ENCODE data around the gene ASNS.
A peak's percentile ranks its signal among the peaks of the same experiment; 100 is the strongest.
"Not testable (repeated sequence)": the region's sequence is repeated elsewhere in the genome, so short reads cannot be mapped to it uniquely, and the experiment has no call there.

The ASNS gene

DNA sequence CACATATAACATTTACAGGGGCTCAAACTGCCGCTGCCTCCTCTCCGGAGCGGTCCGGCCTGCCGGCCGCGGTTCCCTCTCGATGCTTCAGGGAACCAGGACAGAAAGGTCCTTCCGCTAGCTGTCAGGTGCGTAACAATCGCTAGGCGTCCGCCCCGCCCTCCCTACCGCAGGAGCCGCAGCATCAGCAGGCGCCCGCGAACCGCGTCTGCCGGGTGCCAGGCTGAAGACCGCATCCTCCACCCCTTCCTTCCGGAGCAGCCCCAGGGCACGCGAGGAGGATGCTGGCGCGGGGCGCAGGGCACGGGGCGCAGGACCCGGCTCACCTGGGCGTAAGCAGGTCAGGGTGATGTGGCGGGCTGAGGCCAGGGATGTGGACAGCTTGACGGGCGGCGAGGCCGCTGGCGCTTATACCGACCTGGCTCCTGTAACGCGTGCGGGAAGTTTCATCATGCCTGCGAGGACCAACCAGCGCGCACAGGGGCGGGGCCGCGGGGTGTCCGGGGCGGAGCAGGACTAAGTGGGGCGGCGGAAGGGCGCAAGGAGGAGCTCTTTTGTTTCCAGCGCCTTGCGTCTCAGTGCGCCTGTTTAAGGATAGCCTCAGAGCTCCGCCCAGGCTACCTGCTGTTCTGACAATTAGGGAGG is at the start of gene ASNS:
ASNS (minus strand) TSS at position 384 of the 645 bp plus-strand sequence. CDS start 3,252 bp downstream, outside the sequence.
- Histone ChIP-seq H3K9me3 (ENCODE audit: low read length) (no peaks in the 10 kb centered on the region), H3K9ac (ENCODE audit: low read length) (peak within 1 kb of the TSS; percentile 49), H3K4me3 (ENCODE audit: low read depth in 1 of 2, low read length in 2 of 2) (peak within 1 kb of the TSS; percentile 63 to 80), H3K4me1 (ENCODE audit: insufficient read depth, low read length) (no peaks in the 10 kb centered on the region), H3K27me3 (ENCODE audit: control insufficient read depth in 1 of 2, insufficient read depth in 2 of 2, low read length in 2 of 2) (no peaks in the 10 kb centered on the region), H3K36me3 (ENCODE audit: insufficient read depth, low read length) (no peaks in the 10 kb centered on the region), H3K27ac (ENCODE audit: low read depth, low read length) (peak within 1 kb of the TSS; percentile 77)

- H3K27ac ChIP-seq (ENCODE audit: low read depth, low read length); H3K4me3 ChIP-seq (ENCODE audit: low read depth in 1 of 2, low read length in 2 of 2): not testable (repeated sequence)
These were observed 49.0 kb upstream of the ASNS start for GRCh38 chr7:97921254-97921653.

DNA sequence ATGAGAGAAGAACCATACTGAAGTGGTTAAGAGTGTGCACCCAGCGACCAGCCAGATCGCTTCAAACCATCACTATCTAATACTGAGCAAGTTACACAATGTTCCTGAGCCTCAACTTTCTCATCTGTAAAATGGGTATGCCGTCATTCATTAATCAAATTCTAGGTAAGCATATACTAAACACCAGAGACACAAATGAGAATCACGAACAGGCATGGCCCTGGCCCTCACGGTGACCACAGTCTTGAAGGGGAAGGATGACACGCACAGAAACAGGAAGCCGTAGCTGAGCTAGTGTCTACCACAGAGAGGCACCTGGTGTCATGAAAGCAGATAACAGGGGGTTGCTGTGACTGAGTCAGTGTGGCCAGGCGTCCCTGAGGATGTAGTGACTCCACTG is 43.1 kb upstream of the ASNS start:
- H3K27ac ChIP-seq (ENCODE audit: low read depth, low read length); H3K9me3 ChIP-seq (ENCODE audit: low read length); H3K27me3 ChIP-seq (ENCODE audit: control insufficient read depth in 1 of 2, insufficient read depth in 2 of 2, low read length in 2 of 2); H3K36me3 ChIP-seq (ENCODE audit: insufficient read depth, low read length); H3K4me1 ChIP-seq (ENCODE audit: insufficient read depth, low read length); H3K9ac ChIP-seq (ENCODE audit: low read length); H3K4me3 ChIP-seq (ENCODE audit: low read depth in 1 of 2, low read length in 2 of 2): not testable (repeated sequence)

More at GRCh38 chr7:97921254-97921653, 49.0 kb upstream of the ASNS start:
- H3K9me3 ChIP-seq (ENCODE audit: low read length); H3K36me3 ChIP-seq (ENCODE audit: insufficient read depth, low read length); H3K4me1 ChIP-seq (ENCODE audit: insufficient read depth, low read length); H3K27me3 ChIP-seq (ENCODE audit: control insufficient read depth in 1 of 2, insufficient read depth in 2 of 2, low read length in 2 of 2); H3K9ac ChIP-seq (ENCODE audit: low read length): not testable (repeated sequence)

DNA sequence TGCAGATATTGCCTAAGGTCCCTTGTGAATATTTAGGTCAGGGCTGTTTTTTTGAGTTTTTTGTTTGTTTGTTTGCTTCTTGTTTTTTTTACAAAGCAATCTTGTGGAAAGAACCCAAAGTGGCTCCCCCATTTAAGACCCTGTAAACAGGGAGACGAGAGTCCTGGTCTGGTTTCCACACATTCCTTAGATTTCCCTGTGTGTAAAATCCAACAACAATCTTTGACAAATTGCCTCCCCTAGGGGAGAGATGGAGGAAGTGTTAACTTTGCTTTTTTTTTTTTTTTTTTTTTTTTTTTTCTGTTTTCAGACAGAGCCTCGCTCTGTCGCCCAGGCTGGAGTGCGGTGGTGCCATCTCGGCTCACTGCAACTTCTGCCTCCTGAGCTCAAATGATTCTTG is 40.1 kb upstream of the ASNS start:
- H3K4me1 ChIP-seq (ENCODE audit: insufficient read depth, low read length); H3K27ac ChIP-seq (ENCODE audit: low read depth, low read length); H3K9me3 ChIP-seq (ENCODE audit: low read length); H3K36me3 ChIP-seq (ENCODE audit: insufficient read depth, low read length); H3K4me3 ChIP-seq (ENCODE audit: low read depth in 1 of 2, low read length in 2 of 2); H3K27me3 ChIP-seq (ENCODE audit: control insufficient read depth in 1 of 2, insufficient read depth in 2 of 2, low read length in 2 of 2); H3K9ac ChIP-seq (ENCODE audit: low read length): not testable (repeated sequence)

DNA sequence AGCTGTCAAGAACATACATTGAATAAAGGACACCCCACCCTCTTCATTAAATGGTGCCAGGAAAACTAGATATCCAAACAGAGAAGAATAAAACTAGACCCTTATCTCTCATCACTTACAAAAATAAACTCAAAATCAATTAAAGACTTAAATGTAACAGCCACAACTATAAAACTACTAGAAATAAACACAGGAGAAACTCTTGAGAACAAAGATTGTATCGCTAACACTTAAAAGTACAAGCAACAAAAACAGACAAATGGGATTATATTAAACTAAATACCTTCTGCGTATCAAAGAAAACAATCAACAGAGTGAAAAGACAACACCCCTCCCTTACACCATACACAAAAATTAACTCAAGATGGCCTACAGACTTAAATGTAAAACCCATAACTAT is 24.7 kb upstream of the ASNS start:
- H3K9ac ChIP-seq (ENCODE audit: low read length); H3K36me3 ChIP-seq (ENCODE audit: insufficient read depth, low read length); H3K9me3 ChIP-seq (ENCODE audit: low read length); H3K27me3 ChIP-seq (ENCODE audit: control insufficient read depth in 1 of 2, insufficient read depth in 2 of 2, low read length in 2 of 2); H3K27ac ChIP-seq (ENCODE audit: low read depth, low read length); H3K4me1 ChIP-seq (ENCODE audit: insufficient read depth, low read length); H3K4me3 ChIP-seq (ENCODE audit: low read depth in 1 of 2, low read length in 2 of 2): not testable (repeated sequence)

DNA sequence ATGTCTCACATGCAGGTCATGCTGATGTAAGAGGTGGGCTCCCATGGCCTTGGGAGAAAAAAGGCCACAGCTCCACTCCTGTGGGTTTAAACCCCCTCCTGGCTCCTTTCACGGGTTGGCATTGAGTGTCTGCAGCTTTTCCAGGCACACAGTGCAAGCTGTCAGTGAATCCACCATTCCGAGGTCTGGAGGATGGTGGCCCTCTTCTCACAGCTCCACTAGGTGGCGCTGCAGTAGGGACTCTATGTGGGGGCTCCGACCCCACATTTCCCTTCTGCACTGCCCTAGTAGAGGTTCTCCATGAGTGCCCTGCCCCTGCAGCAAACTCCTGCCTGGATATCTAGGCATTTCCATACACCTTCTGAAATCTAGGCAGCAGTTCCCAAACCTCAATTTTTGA is 19.5 kb upstream of the ASNS start:
- not testable (repeated sequence) for H3K9me3 ChIP-seq (ENCODE audit: low read length); H3K27ac ChIP-seq (ENCODE audit: low read depth, low read length); H3K27me3 ChIP-seq (ENCODE audit: control insufficient read depth in 1 of 2, insufficient read depth in 2 of 2, low read length in 2 of 2); H3K4me1 ChIP-seq (ENCODE audit: insufficient read depth, low read length); H3K36me3 ChIP-seq (ENCODE audit: insufficient read depth, low read length); H3K4me3 ChIP-seq (ENCODE audit: low read depth in 1 of 2, low read length in 2 of 2); H3K9ac ChIP-seq (ENCODE audit: low read length)

- H3K9me3 ChIP-seq (ENCODE audit: low read length); H3K36me3 ChIP-seq (ENCODE audit: insufficient read depth, low read length); H3K4me3 ChIP-seq (ENCODE audit: low read depth in 1 of 2, low read length in 2 of 2); H3K27ac ChIP-seq (ENCODE audit: low read depth, low read length); H3K27me3 ChIP-seq (ENCODE audit: control insufficient read depth in 1 of 2, insufficient read depth in 2 of 2, low read length in 2 of 2); H3K4me1 ChIP-seq (ENCODE audit: insufficient read depth, low read length); H3K9ac ChIP-seq (ENCODE audit: low read length): not testable (repeated sequence)
These were observed 7.3 kb upstream of the ASNS start for GRCh38 chr7:97879527-97879926.

DNA sequence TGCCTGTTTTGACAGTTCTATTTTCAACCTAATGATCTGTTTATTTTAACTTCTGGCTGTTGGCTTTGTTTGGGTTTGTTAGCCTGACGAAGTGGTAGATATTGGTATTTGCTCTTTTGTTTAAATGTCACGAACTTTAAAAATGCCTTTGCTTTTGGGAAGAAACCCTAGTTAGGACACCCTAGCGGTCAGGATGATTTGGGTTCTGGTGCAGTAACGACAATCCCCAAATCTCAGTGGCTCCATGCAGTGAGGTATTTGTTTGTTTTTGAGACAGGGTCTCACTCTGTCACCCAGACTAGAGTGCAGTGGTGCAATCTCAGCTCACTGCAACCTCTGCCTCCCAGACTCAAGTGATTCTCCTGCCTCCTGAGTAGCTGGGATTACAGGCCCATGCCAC is 2.7 kb upstream of the ASNS start:
- not testable (repeated sequence) for H3K4me1 ChIP-seq (ENCODE audit: insufficient read depth, low read length); H3K4me3 ChIP-seq (ENCODE audit: low read depth in 1 of 2, low read length in 2 of 2); H3K9ac ChIP-seq (ENCODE audit: low read length); H3K27me3 ChIP-seq (ENCODE audit: control insufficient read depth in 1 of 2, insufficient read depth in 2 of 2, low read length in 2 of 2); H3K27ac ChIP-seq (ENCODE audit: low read depth, low read length); H3K36me3 ChIP-seq (ENCODE audit: insufficient read depth, low read length); H3K9me3 ChIP-seq (ENCODE audit: low read length)

GRCh38 chr7:97873606-97874005 is 1.4 kb upstream of the ASNS start:
- no peak overlapping the region for H3K9ac ChIP-seq (ENCODE audit: low read length)
- no peak overlapping the region for H3K4me3 ChIP-seq (ENCODE audit: low read depth in 1 of 2, low read length in 2 of 2)
- no peaks in the 10 kb centered on the region for H3K9me3 ChIP-seq (ENCODE audit: low read length)
- no peak overlapping the region for H3K27ac ChIP-seq (ENCODE audit: low read depth, low read length)
- no peaks in the 10 kb centered on the region for H3K4me1 ChIP-seq (ENCODE audit: insufficient read depth, low read length)
- no peaks in the 10 kb centered on the region for H3K27me3 ChIP-seq (ENCODE audit: control insufficient read depth in 1 of 2, insufficient read depth in 2 of 2, low read length in 2 of 2)
- no peaks in the 10 kb centered on the region for H3K36me3 ChIP-seq (ENCODE audit: insufficient read depth, low read length)

DNA sequence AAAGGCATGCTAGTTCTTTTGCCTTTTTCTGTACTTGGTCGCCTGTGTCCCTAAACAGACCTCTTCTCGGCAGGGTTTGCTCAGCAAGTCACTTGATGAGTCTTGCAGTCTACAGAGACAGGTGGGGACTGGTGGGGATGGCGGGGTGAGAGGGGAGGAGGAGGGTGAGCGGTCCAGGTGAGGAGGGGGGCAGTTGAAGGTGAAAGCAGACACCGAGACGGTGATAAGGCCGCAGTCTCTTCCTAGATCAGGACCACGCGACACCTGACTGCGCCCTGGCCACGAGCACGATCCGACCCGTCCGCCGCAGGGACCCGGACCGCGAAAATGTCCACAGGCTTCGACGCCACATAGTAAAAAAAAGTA is 566 bp downstream of the ASNS start:
- no peaks in the 10 kb centered on the region for H3K27me3 ChIP-seq (ENCODE audit: control insufficient read depth in 1 of 2, insufficient read depth in 2 of 2, low read length in 2 of 2)
- peak overlapping the region; percentile 77 for H3K27ac ChIP-seq (ENCODE audit: low read depth, low read length)
- H3K9ac ChIP-seq (ENCODE audit: low read length), result peak overlapping the region; percentile 49
- no peaks in the 10 kb centered on the region for H3K4me1 ChIP-seq (ENCODE audit: insufficient read depth, low read length)
- H3K9me3 ChIP-seq (ENCODE audit: low read length), result no peaks in the 10 kb centered on the region
- H3K4me3 ChIP-seq (ENCODE audit: low read depth in 1 of 2, low read length in 2 of 2), result peak overlapping the region; percentile 63 to 80
- H3K36me3 ChIP-seq (ENCODE audit: insufficient read depth, low read length), result no peaks in the 10 kb centered on the region

DNA sequence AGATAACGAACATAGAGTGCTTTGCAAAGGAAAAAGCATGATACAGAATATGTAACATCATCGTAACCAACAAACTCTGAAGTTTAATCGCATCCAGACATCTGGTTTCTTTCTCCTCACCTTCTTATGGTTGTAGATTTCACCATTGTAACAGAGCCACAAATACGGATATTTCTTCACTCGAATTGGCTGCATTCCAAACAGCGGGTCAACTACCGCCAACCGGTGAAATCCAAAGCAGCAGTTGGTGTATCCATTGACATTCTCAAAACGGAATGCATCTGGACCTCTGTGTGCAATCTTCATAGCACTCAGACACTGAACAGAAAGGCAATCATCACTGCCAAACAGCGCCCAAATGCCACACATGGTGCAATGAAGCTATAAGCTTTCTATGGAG is 3.4 kb downstream of the ASNS start:
- H3K9me3 ChIP-seq (ENCODE audit: low read length), result no peaks in the 10 kb centered on the region
- H3K27me3 ChIP-seq (ENCODE audit: control insufficient read depth in 1 of 2, insufficient read depth in 2 of 2, low read length in 2 of 2), result no peaks in the 10 kb centered on the region
- H3K27ac ChIP-seq (ENCODE audit: low read depth, low read length), result no peak overlapping the region
- H3K4me3 ChIP-seq (ENCODE audit: low read depth in 1 of 2, low read length in 2 of 2), result no peak overlapping the region
- H3K36me3 ChIP-seq (ENCODE audit: insufficient read depth, low read length), result no peaks in the 10 kb centered on the region
- H3K9ac ChIP-seq (ENCODE audit: low read length), result no peak overlapping the region
- H3K4me1 ChIP-seq (ENCODE audit: insufficient read depth, low read length), result no peaks in the 10 kb centered on the region

DNA sequence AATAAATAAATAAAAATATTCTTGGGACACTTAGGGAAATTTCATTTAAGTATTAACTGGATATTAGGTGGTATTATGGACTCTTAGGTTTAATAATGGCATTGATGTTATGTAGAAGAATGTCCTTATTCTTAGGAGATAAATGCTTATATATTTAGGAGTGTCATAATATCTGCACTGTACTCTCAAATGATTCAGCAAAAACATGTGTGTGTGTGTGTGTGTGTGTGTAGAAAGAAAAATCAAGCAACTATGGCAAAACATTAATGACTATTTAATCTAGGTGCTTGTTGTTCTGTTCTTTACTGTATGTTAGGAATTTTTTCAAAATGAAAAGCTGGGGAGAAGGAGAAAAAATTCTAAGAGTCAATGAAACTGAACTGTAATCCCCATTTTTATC is 3.9 kb downstream of the ASNS start:
- H3K9me3 ChIP-seq (ENCODE audit: low read length), result no peaks in the 10 kb centered on the region
- H3K4me1 ChIP-seq (ENCODE audit: insufficient read depth, low read length), result no peaks in the 10 kb centered on the region
- H3K9ac ChIP-seq (ENCODE audit: low read length), result no peak overlapping the region
- no peaks in the 10 kb centered on the region for H3K27me3 ChIP-seq (ENCODE audit: control insufficient read depth in 1 of 2, insufficient read depth in 2 of 2, low read length in 2 of 2)
- H3K27ac ChIP-seq (ENCODE audit: low read depth, low read length), result no peak overlapping the region
- no peak overlapping the region for H3K4me3 ChIP-seq (ENCODE audit: low read depth in 1 of 2, low read length in 2 of 2)
- H3K36me3 ChIP-seq (ENCODE audit: insufficient read depth, low read length), result peaks cover 3% of the 10 kb centered on the region

All from muscle layer of colon (tissue), 2 donors.